IMR-90 (cell line): ENCODE measurements around the gene FNDC5. TPM values are rescaled to one million over a fixed set of nuclear protein-coding genes. Genes with fewer than 3 reads are reported as not detected.

ENCODE experiments used
- ATAC-seq: fragments of 200-7000 bp; cut with Tn5 transposase; 2 replicates; pipeline ENCODE4 v1.9.1; 2020; ENCODE audit warnings: low read depth, mild to moderate bottlenecking, moderate library complexity
- BruUV-seq: library from RNA; stranded (reverse); fragments of 400-500 nt; replicated peaks from 2 replicates; lab custom pipeline; 2021; lab: Mats Ljungman, UMichigan
- CTCF ChIA-PET: fragments of 300-600 bp; formaldehyde crosslinking; extraction: SDS; loops from one replicate; lab custom pipeline; 2021; ENCODE audit warnings: antibody characterized with exemption; lab: Yijun Ruan, JAX
- POLR2A ChIA-PET: fragments of 300-600 bp; sonication (Branson Sonifier 250); formaldehyde crosslinking; loops from one replicate; lab custom pipeline; 2022; ENCODE audit warnings: antibody characterized with exemption; ENCODE audit not compliant: unreplicated experiment; lab: Charles Lee
- DNase-seq: peaks from one replicate; pipeline ENCODE4 v3.0.0; 2013
- H2AFZ ChIP-seq: replicated peaks from 2 replicates; pipeline ENCODE3; 2013; ENCODE audit warnings: low read length, mild to moderate bottlenecking; ENCODE audit not compliant: poor library complexity
- H2AK5ac ChIP-seq: 2 replicates; pipeline ENCODE4 v1.6.1; 2013; ENCODE audit warnings: low read depth, low read length, inconsistent platforms
- H2AK9ac ChIP-seq: replicated peaks from 2 replicates; pipeline ENCODE3; 2013; ENCODE audit warnings: mild to moderate bottlenecking, low read depth, low read length, moderate library complexity; ENCODE audit not compliant: poor library complexity
- H2BK120ac ChIP-seq: 2 replicates; pipeline ENCODE4 v1.6.1; 2013; ENCODE audit warnings: low read depth, low read length, inconsistent platforms
- H2BK15ac ChIP-seq: 3 replicates; pipeline ENCODE4 v1.6.1; 2013; ENCODE audit warnings: low read depth, low read length, inconsistent platforms
- H2BK20ac ChIP-seq: 2 replicates; pipeline ENCODE4 v1.6.1; 2013; ENCODE audit warnings: low read depth, mild to moderate bottlenecking, inconsistent platforms, low read length, moderate library complexity
- H2BK5ac ChIP-seq: 2 replicates; pipeline ENCODE4 v1.6.1; 2013; ENCODE audit warnings: mild to moderate bottlenecking, low read depth, low read length, inconsistent platforms; ENCODE audit not compliant: poor library complexity, severe bottlenecking
- H3K14ac ChIP-seq: replicated peaks from 2 replicates; pipeline ENCODE4 v1.6.1; 2013; ENCODE audit warnings: low read depth, low read length, inconsistent platforms
- H3K18ac ChIP-seq: 2 replicates; pipeline ENCODE4 v1.6.1; 2013; ENCODE audit warnings: low read depth, low read length, control low read depth
- H3K23ac ChIP-seq: 2 replicates; pipeline ENCODE4 v1.6.1; 2013; ENCODE audit warnings: low read depth, low read length, inconsistent platforms
- H3K27ac ChIP-seq: 2 replicates; pipeline ENCODE4 v1.5.1; 2013; ENCODE audit warnings: mild to moderate bottlenecking, control low read depth, low read length; ENCODE audit not compliant: insufficient read depth
- H3K27me3 ChIP-seq: 2 replicates; pipeline ENCODE4 v1.6.1; 2013; ENCODE audit warnings: low read length; ENCODE audit not compliant: control insufficient read depth, insufficient read depth
- H3K36me3 ChIP-seq: 2 replicates; pipeline ENCODE4 v1.6.1; 2013; ENCODE audit warnings: low read length, mixed read lengths; ENCODE audit not compliant: control insufficient read depth, insufficient read depth
- H3K4ac ChIP-seq: 2 replicates; pipeline ENCODE4 v1.6.1; 2013; ENCODE audit warnings: low read depth, low read length, inconsistent platforms
- H3K4me1 ChIP-seq: 2 replicates; pipeline ENCODE4 v1.6.1; 2013; ENCODE audit warnings: low read length, mixed read lengths; ENCODE audit not compliant: control insufficient read depth, insufficient read depth
- H3K4me2 ChIP-seq: 2 replicates; pipeline ENCODE4 v1.6.1; 2013; ENCODE audit warnings: low read depth, mild to moderate bottlenecking, control low read depth, low read length, moderate library complexity
- H3K4me3 ChIP-seq: 2 replicates; pipeline ENCODE4 v1.5.1; 2013; ENCODE audit warnings: low read depth, mild to moderate bottlenecking, control low read depth, low read length, moderate library complexity; ENCODE audit not compliant: insufficient read depth
- H3K56ac ChIP-seq: 2 replicates; pipeline ENCODE4 v1.6.1; 2013; ENCODE audit warnings: low read length, inconsistent platforms; ENCODE audit not compliant: insufficient read depth; ENCODE audit errors: extremely low read depth
- H3K79me1 ChIP-seq, 2 experiments: 2 replicates each; pipeline ENCODE4 v1.6.1; 2013; ENCODE audit warnings: low read length in 2 of 2, inconsistent platforms in 1 of 2, low read depth in 1 of 2
- H3K9ac ChIP-seq: 2 replicates; pipeline ENCODE4 v1.6.1; 2013; ENCODE audit warnings: low read depth, low read length, control low read depth
- H3K9me1 ChIP-seq: 2 replicates; pipeline ENCODE4 v1.6.1; 2013; ENCODE audit warnings: low read length, inconsistent platforms; ENCODE audit not compliant: insufficient read depth
- H3K9me3 ChIP-seq: 2 replicates; pipeline ENCODE4 v1.6.1; 2013; ENCODE audit warnings: low read length; ENCODE audit not compliant: control insufficient read depth, insufficient read depth
- H4K20me1 ChIP-seq: 2 replicates; pipeline ENCODE4 v1.6.1; 2013; ENCODE audit warnings: low read length, inconsistent platforms; ENCODE audit not compliant: insufficient read depth
- H4K5ac ChIP-seq: 2 replicates; pipeline ENCODE4 v1.6.1; 2013; ENCODE audit warnings: mild to moderate bottlenecking, low read depth, low read length, control low read depth
- H4K8ac ChIP-seq, 2 experiments: 2 replicates each; pipeline ENCODE4 v1.6.1; 2013; ENCODE audit warnings: low read depth in 2 of 2, low read length in 2 of 2, control low read depth in 1 of 2, inconsistent platforms in 1 of 2
- H4K91ac ChIP-seq: 2 replicates; pipeline ENCODE4 v1.6.1; 2013; ENCODE audit warnings: low read depth, low read length, inconsistent platforms; ENCODE audit not compliant: insufficient read depth
- MXI1 ChIP-seq: IDR thresholded peaks from 2 replicates; pipeline ENCODE4 v1.6.1; 2012; ENCODE audit warnings: low read depth, mild to moderate bottlenecking, low read length, moderate library complexity, borderline replicate concordance
- RAD21 ChIP-seq: IDR thresholded peaks from 2 replicates; pipeline ENCODE4 v1.6.1; 2012; ENCODE audit warnings: low read length, improper control_type of control experiment
- RFX5 ChIP-seq: IDR thresholded peaks from 2 replicates; pipeline ENCODE4 v1.8.0; 2012; ENCODE audit warnings: low read depth, mild to moderate bottlenecking, low read length, moderate library complexity
- WGBS, 2 experiments: methylation state at CpG; one replicate each; pipeline versions ENCODE4 v1.1.5 to v1.1.7; 2013; ENCODE audit warnings: missing lambda C conversion rate in 2 of 2; ENCODE audit not compliant: insufficient read length in 1 of 2; ENCODE audit errors: extremely low coverage in 2 of 2; 5-methylcytosine and 5-hydroxymethylcytosine counted together
- dilution Hi-C: fragments of 300-500 bp; cut with HindIII; formaldehyde crosslinking; loops from one replicate; pipeline ENCODE4 v1.14.3; 2018; ENCODE audit warnings: low sequenced_read_pairs; ENCODE audit not compliant: unreplicated experiment
- in situ Hi-C: fragments of 300-500 bp; cut with MboI; formaldehyde crosslinking; loops from 3 replicates; pipeline ENCODE4 v1.14.3; 2019; ENCODE audit warnings: low sequenced_read_pairs, inconsistent platforms, mixed read lengths
- intact Hi-C: fragments of 100-400 bp; cut with micrococcal nuclease; formaldehyde crosslinking; loops from 2 replicates; pipeline ENCODE4 v1.10.0; 2022
- polyA plus RNA-seq, 3 experiments: library from polyadenylated mRNA; depleted of rRNA; stranded (reverse); fragments of >200 nt; gene quantifications; 2 replicates each; pipeline ENCODE4 v1.2.3, GENCODE V29; 2012; ENCODE audit warnings: low replicate concordance in 1 of 3
- total RNA-seq: library from RNA; depleted of rRNA; stranded (reverse); fragments of >200 nt; gene quantifications from 2 replicates; pipeline ENCODE4 v1.2.3, GENCODE V29; 2012
- TF ChIP-seq, protein P1 (sequence below): fragments of 150-350 bp; IDR thresholded peaks from 2 replicates; pipeline ENCODE4 v1.6.1; 2017; ENCODE audit warnings: mild to moderate bottlenecking, antibody characterized with exemption, low read length, low read depth

FNDC5 gene
- total and polyA plus RNA-seq, 2 of the 4 experiments (the other 2 are of a cell fraction), result 1.2 to 1.6 TPM

- TF ChIP-seq, protein P1, sequence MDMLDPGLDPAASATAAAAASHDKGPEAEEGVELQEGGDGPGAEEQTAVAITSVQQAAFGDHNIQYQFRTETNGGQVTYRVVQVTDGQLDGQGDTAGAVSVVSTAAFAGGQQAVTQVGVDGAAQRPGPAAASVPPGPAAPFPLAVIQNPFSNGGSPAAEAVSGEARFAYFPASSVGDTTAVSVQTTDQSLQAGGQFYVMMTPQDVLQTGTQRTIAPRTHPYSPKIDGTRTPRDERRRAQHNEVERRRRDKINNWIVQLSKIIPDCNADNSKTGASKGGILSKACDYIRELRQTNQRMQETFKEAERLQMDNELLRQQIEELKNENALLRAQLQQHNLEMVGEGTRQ, result no peak
- no peak for TF ChIP-seq MXI1
- TF ChIP-seq RFX5, result no peak
- no peak for TF ChIP-seq RAD21
Observed at GRCh38 chr1:32885676-32886003, 14.9 kb upstream of the FNDC5 start (continued).

GRCh38 chr1:32884726-32885125, 14.0 kb upstream of the FNDC5 start:
- dilution Hi-C loops (no loop called here), in situ Hi-C loops (no loop called here), intact Hi-C loops (loop anchor here (5.0 kb wide), 1 partner anchor 482 kb away; no protein-coding TSS in a partner anchor)
- H3K36me3 ChIP-seq, result no peaks in the 10 kb centered on the region
- H3K4ac ChIP-seq, result no peak overlapping the region
- ChIA-PET CTCF (no interaction called here), POLR2A (no interaction called here)
- no peaks in the 10 kb centered on the region for H3K79me1 ChIP-seq
- no peak overlapping the region for H3K9ac ChIP-seq
- H4K20me1 ChIP-seq, result peaks cover 3% of the 10 kb centered on the region; the same call in 1 of the 2 replicates
- no peak overlapping the region for H2BK120ac ChIP-seq
- H3K9me3 ChIP-seq, result no peaks in the 10 kb centered on the region
- no peak overlapping the region for H3K4me2 ChIP-seq
- peaks cover 58% of the 10 kb centered on the region for H3K27me3 ChIP-seq
- peaks cover 4% of the 10 kb centered on the region; the same call in 1 of the 2 replicates for H3K9me1 ChIP-seq
- DNase-seq (no peak), ATAC-seq (no peak)
- H3K27ac ChIP-seq, result no peak overlapping the region
- H3K18ac ChIP-seq, result no peak overlapping the region
- H4K5ac ChIP-seq, result no peak overlapping the region
- H3K4me3 ChIP-seq, result no peak overlapping the region
- no peak overlapping the region for H2AK5ac ChIP-seq
- no peak overlapping the region for H4K91ac ChIP-seq
- TF ChIP-seq RFX5, result no peak
- no peak overlapping the region for H3K23ac ChIP-seq
- 42% methylated on average over 4 of the region's 12 CpGs; no CpG with 5 or more reads in 1 of the 2 experiments for WGBS, 2 experiments
- H2BK15ac ChIP-seq, result no peak overlapping the region
- H2BK20ac ChIP-seq, result no peak overlapping the region
- no TSS peak for BruUV-seq
- H3K14ac ChIP-seq, result no peak overlapping the region
- no peak overlapping the region for H4K8ac ChIP-seq
- no peak overlapping the region for H2BK5ac ChIP-seq
- no peak overlapping the region for H3K56ac ChIP-seq
- H2AFZ ChIP-seq, result no peak overlapping the region
- no peak overlapping the region for H2AK9ac ChIP-seq
- no peaks in the 10 kb centered on the region for H3K4me1 ChIP-seq
